ENCODE measurements around the gene CCNG1.
A peak's percentile ranks its signal among the peaks of the same experiment; 100 is the strongest.

The CCNG1 gene

DNA sequence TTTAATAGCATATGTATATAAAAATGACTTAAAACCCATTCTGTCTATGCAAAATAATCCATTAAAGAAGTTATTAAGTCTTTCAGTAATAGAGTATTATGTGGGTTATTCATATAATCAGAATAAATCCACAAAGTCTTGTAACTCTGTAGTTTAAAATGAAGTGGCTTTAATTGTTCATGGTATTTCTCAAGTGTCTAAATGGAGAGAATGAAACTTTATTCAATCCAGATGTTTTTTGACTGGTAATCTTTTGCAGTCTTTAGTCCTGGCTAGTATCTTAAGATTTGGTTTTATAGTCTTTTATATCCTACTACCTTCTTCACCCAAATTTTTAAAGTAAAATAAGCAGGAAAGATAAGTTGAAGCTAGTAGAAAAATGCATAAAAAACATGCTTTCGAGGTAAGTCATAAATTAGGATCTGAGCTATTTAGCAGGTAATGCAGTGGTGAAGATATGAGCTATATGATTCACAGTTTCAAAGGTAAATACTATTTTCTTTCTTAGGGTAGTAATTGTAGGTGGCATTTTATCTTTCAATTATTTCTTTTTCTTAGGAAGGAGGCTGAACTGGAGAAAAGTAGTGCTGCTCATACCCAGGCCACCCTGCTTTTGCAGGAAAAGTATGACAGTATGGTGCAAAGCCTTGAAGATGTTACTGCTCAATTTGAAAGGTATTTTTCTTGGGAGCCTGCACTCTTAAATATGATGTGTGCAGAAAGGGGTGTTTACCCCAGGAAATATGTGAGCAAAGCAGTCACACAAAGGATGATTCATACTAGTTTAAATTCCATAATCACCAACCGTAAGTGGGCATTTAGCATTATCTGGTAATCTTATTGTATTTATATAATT, 41.0 kb downstream of the CCNG1 start:
- Mint-ChIP-seq H3K9me3 (no peaks in the 10 kb centered on the region), H3K4me1 (no peaks in the 10 kb centered on the region), H3K4me3 (no peak overlapping the region), H3K36me3 (ENCODE audit: low read depth) (peaks cover 45% of the 10 kb centered on the region), H3K27me3 (ENCODE audit: low read depth) (no peaks in the 10 kb centered on the region), H3K27ac (no peak overlapping the region)
- TF ChIP-seq, protein P1, sequence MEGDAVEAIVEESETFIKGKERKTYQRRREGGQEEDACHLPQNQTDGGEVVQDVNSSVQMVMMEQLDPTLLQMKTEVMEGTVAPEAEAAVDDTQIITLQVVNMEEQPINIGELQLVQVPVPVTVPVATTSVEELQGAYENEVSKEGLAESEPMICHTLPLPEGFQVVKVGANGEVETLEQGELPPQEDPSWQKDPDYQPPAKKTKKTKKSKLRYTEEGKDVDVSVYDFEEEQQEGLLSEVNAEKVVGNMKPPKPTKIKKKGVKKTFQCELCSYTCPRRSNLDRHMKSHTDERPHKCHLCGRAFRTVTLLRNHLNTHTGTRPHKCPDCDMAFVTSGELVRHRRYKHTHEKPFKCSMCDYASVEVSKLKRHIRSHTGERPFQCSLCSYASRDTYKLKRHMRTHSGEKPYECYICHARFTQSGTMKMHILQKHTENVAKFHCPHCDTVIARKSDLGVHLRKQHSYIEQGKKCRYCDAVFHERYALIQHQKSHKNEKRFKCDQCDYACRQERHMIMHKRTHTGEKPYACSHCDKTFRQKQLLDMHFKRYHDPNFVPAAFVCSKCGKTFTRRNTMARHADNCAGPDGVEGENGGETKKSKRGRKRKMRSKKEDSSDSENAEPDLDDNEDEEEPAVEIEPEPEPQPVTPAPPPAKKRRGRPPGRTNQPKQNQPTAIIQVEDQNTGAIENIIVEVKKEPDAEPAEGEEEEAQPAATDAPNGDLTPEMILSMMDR (IDR thresholded peaks at IDR 0.05; ENCODE audit: unreplicated experiment in 3 of 3): no peak

GRCh38 chr5:163478982-163479271, 41.5 kb downstream of the CCNG1 start:
- Mint-ChIP-seq H3K4me1 (no peaks in the 10 kb centered on the region), H3K4me3 (no peak overlapping the region), H3K27me3 (ENCODE audit: low read depth) (no peaks in the 10 kb centered on the region), H3K9me3 (no peaks in the 10 kb centered on the region), H3K36me3 (ENCODE audit: low read depth) (peaks cover 46% of the 10 kb centered on the region), H3K27ac (no peak overlapping the region)
- TF ChIP-seq, protein P1 (IDR thresholded peaks at IDR 0.05; ENCODE audit: unreplicated experiment in 3 of 3): no peak

GRCh38 chr5:163489055-163489744, 51.8 kb downstream of the CCNG1 start:
- Mint-ChIP-seq H3K4me1 (no peaks in the 10 kb centered on the region), H3K27me3 (ENCODE audit: low read depth) (no peaks in the 10 kb centered on the region), H3K36me3 (ENCODE audit: low read depth) (peaks cover 47% of the 10 kb centered on the region), H3K27ac (peak overlapping the region; percentile 50 to 86 (median 83)), H3K9me3 (no peaks in the 10 kb centered on the region), H3K4me3 (no peak overlapping the region)
- TF ChIP-seq, protein P1 (IDR thresholded peaks at IDR 0.05; ENCODE audit: unreplicated experiment in 3 of 3): no peak

DNA sequence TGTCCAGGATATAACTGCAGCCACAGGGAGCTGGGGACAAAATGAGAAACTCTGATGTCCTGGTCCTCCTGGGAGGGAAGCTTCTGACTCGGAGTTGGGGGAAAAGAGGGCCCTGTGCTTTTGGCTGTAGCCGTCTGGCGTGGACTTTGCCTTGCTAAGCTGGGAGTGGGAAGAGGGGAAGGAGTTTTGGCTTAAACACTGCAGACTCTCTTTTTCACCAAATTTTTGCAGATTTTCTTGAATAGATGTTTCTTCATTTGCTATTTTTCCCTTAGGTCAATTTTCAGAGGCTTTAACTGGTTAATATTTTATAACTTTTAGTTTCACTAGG, 52.3 kb downstream of the CCNG1 start:
- TF ChIP-seq, protein P1 (IDR thresholded peaks at IDR 0.05; ENCODE audit: unreplicated experiment in 3 of 3): no peak
- Mint-ChIP-seq H3K9me3 (no peaks in the 10 kb centered on the region), H3K27ac (peak overlapping the region; percentile 50 to 86 (median 83)), H3K27me3 (ENCODE audit: low read depth) (no peaks in the 10 kb centered on the region), H3K4me3 (peak overlapping the region in 1 of 3 experiments; percentile 28), H3K4me1 (no peaks in the 10 kb centered on the region), H3K36me3 (ENCODE audit: low read depth) (peaks cover 44% of the 10 kb centered on the region)
